GM21529 (cell line): ENCODE results near the gene GALT.
A peak's percentile ranks its signal among the peaks of the same experiment; 100 is the strongest.

Source experiments
- ATAC-seq: cut with Tn5 transposase; IDR thresholded peaks from one replicate; pipeline ENCODE4 v1.9.1; 2021; ENCODE audit not compliant: unreplicated experiment

Gene GALT

DNA sequence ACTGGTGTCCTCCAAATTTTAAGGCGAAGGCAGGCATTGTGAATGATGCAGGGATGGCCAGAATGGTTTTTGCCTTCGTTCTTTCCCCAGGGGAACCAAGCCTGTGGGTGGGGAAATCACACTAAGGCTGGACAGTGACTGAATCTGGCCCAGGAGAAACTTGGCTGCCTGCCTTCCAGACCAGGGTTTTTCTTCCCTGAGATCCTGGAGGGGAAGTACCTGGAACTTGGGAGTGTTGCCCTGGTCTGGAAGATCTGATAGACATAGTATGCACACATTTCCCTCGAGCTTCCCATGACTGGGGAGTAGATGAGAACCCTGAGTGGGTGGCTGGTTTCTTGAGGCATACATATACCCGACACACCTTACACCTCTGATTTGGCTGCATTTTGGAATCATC, 4.8 kb downstream of the GALT start:
- ATAC-seq, result no peak

DNA sequence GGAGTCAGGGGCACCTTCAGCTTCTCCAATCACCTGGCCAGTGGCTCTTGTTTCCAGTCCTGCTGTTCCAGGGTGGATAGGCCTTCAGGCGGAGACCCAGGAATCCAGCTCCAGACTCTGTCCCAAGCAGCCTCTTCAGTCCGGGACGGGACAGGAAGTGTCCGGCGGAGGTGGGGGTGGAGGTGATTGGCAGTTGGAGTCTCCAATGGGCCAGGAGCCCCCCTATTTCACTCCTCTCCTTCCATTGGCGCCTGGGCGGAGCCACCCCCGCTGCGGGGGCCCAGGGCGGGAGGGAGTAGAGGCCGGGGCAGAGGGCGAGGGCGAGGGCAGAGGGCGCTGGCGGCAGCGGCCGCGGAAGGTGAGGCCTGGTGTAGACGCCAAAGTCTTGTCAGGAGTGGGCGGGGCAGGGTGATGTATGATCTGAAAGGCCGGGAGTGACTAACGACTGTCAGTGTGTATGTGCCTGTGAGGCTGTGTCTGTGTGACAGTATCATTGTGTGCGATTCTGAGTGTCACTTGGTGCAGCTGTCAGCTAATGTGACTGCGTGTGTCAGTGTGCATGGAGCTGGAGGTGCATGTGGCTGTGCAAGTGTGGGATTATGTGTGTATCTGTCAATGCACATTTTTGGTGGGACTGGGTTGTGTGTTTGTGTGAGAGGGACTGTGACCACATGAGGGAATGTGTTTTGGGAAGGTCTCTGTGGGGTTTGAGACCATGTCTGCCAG, 5.6 kb downstream of the GALT start, which contains the start of gene IL11RA:
Gene IL11RA (plus strand): TSS at position 310 of the 726 bp plus-strand sequence. CDS start 3,033 bp downstream, outside the sequence.
- ATAC-seq, result no peak

DNA sequence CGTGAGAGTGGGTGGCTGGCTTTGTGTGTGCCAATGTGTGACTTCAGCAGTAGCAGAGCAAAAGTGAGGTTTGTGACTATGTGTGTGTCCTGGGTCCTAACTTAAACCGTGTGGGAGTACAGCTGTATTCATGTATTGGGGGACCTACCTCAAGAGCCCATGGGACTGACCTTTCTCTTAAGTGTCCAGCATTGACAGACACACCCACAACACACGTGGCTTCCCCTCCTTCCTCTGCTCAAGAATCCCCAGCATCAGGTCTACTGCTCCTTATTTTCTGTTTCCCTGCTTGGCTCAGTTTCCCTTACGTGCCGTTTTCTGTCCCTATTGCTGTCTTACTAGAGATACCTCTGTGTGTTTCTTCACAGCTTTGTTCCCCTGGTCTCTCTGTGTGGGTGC, 6.1 kb downstream of the GALT start:
- ATAC-seq, result no peak

DNA sequence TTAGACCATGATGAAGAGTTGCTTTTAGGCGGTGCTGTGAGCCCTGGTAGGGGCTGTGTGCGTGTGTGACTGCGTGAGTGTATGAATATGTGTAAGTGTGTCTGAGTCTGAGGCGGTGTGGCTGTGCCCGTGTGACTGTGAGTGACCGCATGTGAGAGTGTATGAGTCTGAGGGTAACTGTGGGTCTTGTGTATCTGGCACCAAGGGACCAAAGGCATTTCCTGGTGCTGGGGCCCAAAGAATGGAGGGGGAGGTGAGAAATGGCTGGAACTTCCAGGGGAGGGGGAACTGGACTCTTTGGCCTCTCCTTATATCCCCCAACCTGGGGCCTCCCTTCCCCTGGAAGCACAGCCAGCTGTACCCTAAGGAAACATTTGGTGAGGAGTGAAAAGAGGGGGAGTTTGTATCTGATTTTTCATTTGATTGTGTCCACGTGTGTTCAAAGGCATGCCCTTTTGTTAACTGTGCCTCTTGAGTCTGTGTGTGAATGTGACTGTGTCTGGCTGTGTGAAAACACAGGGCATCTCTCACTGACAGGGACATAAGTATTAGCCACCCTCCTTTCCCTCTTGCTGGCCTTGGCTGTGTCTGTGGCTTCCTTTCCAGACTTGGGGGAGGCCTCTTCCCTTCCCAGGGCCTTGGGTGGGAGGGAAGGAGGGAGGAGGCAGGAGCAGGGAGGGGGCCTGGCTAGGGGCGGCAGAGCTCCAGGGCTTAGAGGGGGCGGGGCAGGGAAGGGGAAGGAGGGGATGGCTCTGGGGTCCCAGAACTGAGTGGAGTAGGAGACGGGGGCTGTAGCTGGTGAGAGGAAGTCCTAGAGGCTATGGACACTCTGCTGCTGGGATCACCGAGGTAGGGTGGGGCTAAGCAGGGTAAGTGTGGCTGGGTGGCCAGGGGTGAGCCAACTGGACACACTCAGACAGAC, 6.9 kb downstream of the GALT start:
- ATAC-seq, result no peak

DNA sequence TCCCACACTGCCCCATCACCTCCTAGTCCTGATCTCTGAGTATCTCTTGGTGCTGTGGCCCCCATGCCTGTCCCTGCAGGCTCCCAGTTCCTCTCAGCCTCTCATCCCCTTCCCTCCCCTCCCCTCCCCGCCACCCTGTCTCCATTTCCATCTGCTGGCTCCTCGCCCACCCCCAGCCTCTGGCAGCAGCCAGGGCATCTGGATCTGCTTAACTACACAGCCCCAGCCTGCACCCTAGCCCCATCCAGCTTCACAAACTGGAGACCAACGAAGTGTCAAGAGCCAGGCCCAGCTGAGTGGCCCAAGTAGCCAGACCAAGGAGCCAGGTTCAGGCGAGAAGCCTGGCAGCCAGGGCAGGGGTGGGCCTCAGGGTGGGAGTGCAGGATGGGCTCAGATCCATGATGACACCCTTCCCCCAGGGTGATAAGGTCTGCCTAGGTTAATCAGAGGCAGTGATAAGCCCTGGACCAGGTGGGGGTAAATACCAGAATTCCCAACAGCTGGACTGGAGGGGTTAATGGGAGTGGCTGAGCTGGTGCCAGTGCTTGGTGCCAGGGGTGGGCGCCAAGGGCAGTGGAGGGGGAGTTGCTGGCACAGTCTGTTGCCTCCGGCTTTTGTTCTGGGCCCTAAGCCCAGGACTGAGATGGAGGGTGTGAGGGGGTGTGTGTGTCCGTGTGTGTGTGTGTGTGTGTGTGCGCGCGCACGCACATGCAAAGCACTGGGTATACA, 8.0 kb downstream of the GALT start:
- ATAC-seq, result no peak

DNA sequence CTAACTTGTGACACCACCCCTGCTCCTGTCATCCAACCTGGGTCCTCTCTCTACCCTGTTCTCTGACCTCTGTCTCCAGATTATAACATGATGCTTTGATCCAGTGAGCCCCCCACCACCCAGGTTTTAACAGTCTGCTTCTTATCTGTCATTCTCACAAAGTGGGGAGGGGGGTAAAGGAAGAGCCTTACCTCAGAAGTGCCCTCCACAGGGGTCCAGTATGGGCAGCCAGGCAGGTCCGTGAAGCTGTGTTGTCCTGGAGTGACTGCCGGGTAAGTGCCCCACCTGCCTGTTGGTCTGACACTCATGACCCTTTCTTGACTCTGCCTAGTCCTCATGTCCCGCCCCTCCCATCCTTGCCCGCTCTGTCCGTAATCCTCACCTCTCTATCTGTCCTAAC, 8.9 kb downstream of the GALT start:
- no peak for ATAC-seq

- no peak for ATAC-seq
Observed at GRCh38 chr9:34656992-34657391, 10.5 kb downstream of the GALT start.

DNA sequence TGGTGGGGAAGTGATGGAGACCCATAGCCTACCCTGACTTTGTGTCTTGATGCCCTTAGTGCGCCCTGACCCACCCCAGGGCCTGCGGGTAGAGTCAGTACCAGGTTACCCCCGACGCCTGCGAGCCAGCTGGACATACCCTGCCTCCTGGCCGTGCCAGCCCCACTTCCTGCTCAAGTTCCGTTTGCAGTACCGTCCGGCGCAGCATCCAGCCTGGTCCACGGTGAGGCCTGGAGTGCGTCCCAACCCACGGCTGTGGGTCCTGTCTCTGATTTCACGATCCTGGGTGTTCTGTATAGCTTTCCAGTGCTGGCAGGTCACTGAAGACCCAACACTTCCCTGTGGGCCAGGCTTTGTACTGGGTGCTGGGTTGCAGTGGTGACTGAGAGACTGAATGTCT, 12.0 kb downstream of the GALT start:
- ATAC-seq, result no peak

- ATAC-seq, result no peak
Observed at GRCh38 chr9:34659592-34660253, 13.2 kb downstream of the GALT start.

DNA sequence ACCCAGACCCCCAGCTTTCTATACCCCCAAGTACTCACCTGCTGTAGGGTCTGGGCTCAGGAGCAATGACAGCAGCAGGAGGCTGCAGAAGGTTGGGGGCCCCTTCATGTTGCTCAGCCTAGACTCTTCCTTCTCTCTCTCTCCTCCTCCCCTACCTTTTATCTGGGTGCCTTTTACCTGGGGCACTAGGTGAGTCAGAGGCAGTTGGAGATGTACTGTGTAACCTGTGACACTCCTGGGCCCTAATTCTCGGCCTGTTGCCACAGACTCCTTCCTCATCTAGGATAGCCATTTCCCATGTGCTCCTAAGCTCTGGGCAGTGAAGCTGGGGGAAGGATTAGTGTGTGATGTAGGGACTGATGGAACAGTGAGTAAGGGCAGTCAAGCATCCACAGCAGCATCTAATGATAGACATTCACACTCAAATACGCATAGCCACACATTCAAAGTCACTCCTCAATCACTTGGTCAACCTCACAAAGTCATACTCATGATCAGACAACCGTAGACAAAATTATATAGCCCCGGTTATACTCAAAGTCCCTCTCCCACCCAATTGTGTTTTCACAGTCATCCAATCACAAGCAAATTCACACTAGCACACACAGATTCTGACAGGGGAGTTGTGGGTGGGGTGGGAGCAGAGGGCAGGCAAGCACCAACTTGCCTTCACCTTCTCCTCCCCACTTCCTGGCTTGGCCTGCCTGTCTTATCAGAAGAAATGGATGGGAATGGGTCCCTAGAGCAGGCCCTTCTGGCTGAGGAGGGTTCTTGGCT, 16.2 kb downstream of the GALT start, which contains the start of gene CCL27:
Gene CCL27 (minus strand): TSS at position 132 of the 777 bp plus-strand sequence. CDS start 24 bp downstream, at position 108.
- ATAC-seq, result no peak

GRCh38 chr9:34663303-34663605, 16.8 kb downstream of the GALT start:
- no peak for ATAC-seq

- ATAC-seq, result peak; percentile 48
Observed at GRCh38 chr9:34664281-34665066, 18.0 kb downstream of the GALT start.

DNA sequence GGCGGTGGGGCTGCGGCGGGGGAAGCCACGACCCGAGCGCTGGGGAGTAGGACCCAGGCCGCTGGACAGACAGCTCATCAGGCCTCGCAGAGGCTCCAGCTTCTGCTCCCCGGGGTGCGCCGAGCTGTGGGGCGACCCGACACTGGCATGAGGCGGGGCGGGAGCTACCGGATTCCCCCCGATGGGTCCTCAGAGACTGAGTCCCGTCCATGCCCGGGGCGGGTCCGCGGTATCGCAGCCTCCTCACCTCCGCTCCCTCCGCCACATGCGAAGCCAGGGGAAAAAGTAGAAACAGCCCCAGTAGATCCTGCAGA, 18.5 kb downstream of the GALT start:
- peak; percentile 18 for ATAC-seq

- ATAC-seq, result peak; percentile 75
Observed at GRCh38 chr9:34665381-34666250, 19.1 kb downstream of the GALT start.

DNA sequence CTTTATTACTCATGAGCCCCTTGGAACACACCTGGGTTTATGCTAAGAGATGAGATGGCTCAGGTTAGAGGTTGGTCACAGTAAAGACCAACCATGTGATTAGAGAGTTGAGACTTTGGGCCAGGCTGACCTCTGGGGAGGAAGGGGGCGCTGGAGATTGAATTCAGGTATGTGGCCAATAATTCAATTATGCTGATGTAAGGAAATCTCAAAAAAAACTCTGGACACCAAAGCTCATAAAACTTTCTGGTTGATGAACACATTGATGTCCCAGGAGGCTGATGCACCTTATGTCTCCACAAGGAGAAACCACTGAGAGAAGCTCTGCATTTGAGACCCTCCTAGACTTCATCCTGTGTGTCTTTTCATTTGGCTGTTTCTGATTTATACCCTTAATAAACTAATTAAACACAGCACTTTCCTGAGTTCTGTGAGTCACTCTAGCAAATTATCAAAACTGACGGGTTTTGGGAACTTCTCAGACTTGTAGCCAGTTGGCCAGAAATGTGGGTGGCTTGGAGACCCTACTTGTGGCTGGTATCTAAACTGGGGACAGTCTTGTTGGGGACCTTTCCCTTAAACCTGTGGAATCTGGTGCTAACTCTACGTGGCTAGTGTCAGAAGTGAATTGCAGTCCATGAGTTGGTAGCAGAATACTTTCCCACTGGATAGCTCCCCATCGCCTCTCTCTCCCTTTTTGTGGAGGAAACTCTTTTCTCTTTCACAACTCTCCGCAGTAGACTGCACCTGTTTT, 23.5 kb downstream of the GALT start:
- no peak for ATAC-seq

DNA sequence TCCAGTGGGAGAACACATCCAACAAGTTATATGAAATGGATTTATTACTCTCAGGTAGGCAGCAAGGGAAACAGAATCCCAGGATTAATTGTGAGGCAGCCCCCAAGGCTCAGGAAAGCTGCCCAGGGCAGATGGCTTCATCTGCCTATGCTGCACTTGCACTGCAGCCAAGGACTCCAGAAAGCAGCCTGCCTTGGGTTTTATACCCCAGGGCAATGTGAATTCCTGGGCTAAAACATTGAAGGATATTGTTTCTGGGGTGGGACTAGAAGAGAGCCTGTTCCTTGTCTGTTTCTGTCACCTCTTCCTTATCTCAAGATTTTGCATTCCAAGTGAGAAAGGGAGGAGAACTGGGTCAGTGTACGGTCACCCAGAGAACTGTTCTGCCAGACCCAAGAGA, 24.8 kb downstream of the GALT start:
- ATAC-seq, result no peak

GRCh38 chr9:34674440-34674839, 28.0 kb downstream of the GALT start:
- no peak for ATAC-seq
